ENCODE data around the gene DYNLT1.

DNA sequence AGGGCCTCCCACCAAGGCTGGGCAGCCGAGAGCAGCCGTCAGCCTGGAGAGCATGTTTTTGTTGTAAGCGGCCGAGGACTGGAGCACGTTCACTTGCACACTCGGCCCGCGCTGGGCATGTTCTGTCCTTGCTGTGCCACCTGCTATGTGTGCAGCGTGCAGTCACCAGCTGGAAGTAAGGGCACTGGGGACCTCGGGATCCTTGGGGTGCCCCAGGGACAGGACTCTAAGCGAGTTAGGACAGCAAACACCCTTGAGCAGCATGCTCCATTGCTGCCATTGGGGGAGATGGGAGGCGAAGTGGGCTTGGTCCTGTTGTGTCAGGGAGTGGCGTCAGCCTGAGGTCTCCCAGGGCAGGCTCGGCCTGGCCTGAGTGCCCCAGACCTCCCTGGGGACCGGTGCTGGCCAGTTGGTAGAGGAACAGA lies 18.6 kb downstream of the DYNLT1 start:
- TF ChIP-seq, protein P1, sequence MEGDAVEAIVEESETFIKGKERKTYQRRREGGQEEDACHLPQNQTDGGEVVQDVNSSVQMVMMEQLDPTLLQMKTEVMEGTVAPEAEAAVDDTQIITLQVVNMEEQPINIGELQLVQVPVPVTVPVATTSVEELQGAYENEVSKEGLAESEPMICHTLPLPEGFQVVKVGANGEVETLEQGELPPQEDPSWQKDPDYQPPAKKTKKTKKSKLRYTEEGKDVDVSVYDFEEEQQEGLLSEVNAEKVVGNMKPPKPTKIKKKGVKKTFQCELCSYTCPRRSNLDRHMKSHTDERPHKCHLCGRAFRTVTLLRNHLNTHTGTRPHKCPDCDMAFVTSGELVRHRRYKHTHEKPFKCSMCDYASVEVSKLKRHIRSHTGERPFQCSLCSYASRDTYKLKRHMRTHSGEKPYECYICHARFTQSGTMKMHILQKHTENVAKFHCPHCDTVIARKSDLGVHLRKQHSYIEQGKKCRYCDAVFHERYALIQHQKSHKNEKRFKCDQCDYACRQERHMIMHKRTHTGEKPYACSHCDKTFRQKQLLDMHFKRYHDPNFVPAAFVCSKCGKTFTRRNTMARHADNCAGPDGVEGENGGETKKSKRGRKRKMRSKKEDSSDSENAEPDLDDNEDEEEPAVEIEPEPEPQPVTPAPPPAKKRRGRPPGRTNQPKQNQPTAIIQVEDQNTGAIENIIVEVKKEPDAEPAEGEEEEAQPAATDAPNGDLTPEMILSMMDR (conservative IDR thresholded peaks at IDR 0.05), result no peak
- TF ChIP-seq EZH2 (IDR thresholded peaks at IDR 0.05; ENCODE audit: low read depth), result no peak

Data from PC-9 (cell line).